DND-41 (cell line): ENCODE data around the gene CTU2.

Source experiments
- EZH2 ChIP-seq: IDR thresholded peaks from 3 replicates; pipeline ENCODE4 v1.6.1; 2012; ENCODE audit warnings: borderline replicate concordance, low read depth, mild to moderate bottlenecking, moderate library complexity, low read length, inconsistent platforms; ENCODE audit not compliant: severe bottlenecking
- TF ChIP-seq, protein P1 (sequence below): IDR thresholded peaks from 2 replicates; pipeline ENCODE4 v1.5.1; 2012; ENCODE audit warnings: borderline replicate concordance, low read length, moderate library complexity, mild to moderate bottlenecking; ENCODE audit not compliant: poor library complexity, severe bottlenecking; ENCODE audit errors: extremely low read depth

DNA sequence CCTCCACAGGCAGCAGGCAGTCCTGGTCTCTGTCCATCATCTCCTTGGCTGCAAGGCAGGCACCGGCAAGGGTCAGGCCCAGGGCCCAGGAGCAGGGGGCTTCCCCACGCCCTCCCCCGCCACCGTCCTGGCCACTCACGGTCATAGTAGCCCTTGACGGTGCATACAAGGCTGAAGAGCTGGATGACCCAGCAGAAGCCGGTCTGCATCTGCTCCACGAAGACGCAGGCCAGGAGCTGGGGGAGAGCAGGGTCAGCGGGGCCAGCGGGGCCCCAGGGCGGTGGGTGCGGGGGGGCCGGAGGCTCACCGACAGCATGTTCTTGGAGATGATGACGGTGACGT, 20.1 kb downstream of the CTU2 start:
- TF ChIP-seq, protein P1, sequence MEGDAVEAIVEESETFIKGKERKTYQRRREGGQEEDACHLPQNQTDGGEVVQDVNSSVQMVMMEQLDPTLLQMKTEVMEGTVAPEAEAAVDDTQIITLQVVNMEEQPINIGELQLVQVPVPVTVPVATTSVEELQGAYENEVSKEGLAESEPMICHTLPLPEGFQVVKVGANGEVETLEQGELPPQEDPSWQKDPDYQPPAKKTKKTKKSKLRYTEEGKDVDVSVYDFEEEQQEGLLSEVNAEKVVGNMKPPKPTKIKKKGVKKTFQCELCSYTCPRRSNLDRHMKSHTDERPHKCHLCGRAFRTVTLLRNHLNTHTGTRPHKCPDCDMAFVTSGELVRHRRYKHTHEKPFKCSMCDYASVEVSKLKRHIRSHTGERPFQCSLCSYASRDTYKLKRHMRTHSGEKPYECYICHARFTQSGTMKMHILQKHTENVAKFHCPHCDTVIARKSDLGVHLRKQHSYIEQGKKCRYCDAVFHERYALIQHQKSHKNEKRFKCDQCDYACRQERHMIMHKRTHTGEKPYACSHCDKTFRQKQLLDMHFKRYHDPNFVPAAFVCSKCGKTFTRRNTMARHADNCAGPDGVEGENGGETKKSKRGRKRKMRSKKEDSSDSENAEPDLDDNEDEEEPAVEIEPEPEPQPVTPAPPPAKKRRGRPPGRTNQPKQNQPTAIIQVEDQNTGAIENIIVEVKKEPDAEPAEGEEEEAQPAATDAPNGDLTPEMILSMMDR = no peak
- TF ChIP-seq EZH2 = no peak
